Fibroblast of mammary gland (primary cell): ENCODE results near the gene HDAC10.
"Not testable (repeated sequence)": the region's sequence is repeated elsewhere in the genome, so short reads cannot be mapped to it uniquely, and the experiment has no call there.

Source experiments
- DNase-seq: peaks from one replicate; pipeline ENCODE4 v3.0.0-alpha.2; 2010; ENCODE audit warnings: low read depth
- H3K4me3 ChIP-seq: 2 replicates; pipeline ENCODE4 v1.5.1; 2011; ENCODE audit warnings: low read depth, mild to moderate bottlenecking, low read length, moderate library complexity; ENCODE audit not compliant: control insufficient read depth
- TF ChIP-seq, protein P1 (sequence below): conservative IDR thresholded peaks from 2 replicates; pipeline ENCODE4 v1.5.1; 2011; ENCODE audit warnings: low read depth, low read length, inconsistent platforms; ENCODE audit not compliant: control insufficient read depth, insufficient read depth

Gene HDAC10

DNA sequence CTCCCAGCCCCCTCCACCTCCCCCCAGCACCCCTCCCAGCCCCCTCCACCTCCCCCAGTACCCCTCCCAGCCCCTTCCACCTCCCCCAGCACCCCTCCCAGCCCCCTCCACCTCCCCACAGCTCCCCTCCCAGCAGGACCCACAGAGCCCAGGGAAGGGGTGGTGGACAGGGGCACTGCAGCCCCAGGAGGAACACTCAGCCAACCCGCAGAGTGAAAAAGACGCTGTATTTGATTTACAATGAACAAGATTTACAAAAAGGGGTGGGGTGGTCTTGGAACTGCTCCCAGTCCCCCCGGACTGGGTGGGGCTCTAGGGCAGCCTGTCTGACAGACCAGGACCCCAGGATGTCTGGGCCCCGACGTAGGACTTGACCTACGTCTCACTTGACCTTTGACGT lies 23.7 kb upstream of the HDAC10 start:
- DNase-seq, result no peak
- TF ChIP-seq, protein P1, sequence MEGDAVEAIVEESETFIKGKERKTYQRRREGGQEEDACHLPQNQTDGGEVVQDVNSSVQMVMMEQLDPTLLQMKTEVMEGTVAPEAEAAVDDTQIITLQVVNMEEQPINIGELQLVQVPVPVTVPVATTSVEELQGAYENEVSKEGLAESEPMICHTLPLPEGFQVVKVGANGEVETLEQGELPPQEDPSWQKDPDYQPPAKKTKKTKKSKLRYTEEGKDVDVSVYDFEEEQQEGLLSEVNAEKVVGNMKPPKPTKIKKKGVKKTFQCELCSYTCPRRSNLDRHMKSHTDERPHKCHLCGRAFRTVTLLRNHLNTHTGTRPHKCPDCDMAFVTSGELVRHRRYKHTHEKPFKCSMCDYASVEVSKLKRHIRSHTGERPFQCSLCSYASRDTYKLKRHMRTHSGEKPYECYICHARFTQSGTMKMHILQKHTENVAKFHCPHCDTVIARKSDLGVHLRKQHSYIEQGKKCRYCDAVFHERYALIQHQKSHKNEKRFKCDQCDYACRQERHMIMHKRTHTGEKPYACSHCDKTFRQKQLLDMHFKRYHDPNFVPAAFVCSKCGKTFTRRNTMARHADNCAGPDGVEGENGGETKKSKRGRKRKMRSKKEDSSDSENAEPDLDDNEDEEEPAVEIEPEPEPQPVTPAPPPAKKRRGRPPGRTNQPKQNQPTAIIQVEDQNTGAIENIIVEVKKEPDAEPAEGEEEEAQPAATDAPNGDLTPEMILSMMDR, result no peak
- no peak overlapping the region for H3K4me3 ChIP-seq

- DNase-seq, result peak; percentile 62
- H3K4me3 ChIP-seq, result no peak overlapping the region
- TF ChIP-seq, protein P1, result peak; percentile 29
These were observed 23.2 kb upstream of the HDAC10 start for GRCh38 chr22:50274311-50274710.

DNA sequence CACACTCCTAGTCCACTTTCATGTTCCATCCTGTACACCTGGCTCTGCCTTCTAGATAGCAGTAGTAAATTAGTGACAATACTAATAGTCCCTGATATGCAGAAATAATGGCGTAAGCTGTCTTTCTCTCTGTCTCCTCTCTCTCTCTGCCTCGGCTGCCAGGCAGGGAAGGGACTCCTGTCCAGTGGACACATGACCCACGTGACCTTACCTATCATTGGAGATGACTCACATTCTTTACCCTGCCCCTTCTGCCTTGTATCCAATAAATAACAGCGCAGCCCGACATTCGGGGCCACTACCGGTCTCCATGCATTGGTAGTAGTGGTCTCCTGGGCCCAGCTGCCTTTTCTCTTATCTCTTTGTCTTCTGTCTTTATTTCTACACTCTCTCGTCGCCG lies 22.7 kb upstream of the HDAC10 start:
- H3K4me3 ChIP-seq, DNase-seq: not testable (repeated sequence)

GRCh38 chr22:50273352-50273751 lies 22.3 kb upstream of the HDAC10 start:
- DNase-seq, H3K4me3 ChIP-seq: not testable (repeated sequence)

DNA sequence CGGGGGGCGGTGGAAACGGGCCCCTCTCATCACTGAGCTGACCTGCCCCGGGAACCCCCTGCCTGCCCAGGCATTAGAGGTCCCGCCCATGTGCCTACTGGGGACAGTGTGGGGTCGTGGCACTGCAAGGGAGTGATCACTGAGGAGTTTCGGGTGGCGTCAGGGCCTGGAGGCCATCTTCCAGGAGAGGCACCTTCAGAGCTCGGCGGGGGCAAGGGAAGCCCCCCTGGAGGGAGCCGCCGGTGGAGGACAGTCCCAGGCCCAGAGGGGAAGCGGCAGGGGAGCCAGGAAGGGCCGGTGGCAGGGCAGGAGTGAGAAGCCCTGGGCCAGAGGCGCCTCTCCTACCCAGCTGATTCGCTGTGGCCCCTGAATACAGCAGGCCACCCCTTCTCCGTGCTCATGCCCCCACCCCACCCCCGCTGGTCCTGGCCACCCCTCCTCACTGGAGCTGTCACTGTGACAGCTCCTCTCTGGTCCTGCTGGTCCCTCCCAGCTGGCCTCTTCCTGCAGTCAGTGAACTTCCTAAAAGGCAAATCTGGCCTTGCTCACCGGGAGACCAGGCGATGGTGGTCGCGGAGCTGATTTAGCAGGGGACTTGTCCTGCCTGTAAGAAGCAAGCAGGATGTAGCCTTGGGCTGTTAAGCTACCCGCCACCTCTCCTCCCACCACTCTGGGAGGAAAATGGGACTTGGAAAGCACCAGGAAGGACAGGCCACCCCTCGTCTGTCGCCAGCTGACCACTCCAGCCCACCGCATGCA lies 21.2 kb upstream of the HDAC10 start:
- TF ChIP-seq, protein P1, result no peak
- peak; percentile 17 for DNase-seq
- no peak overlapping the region for H3K4me3 ChIP-seq

- peak overlapping the region; percentile 3 for H3K4me3 ChIP-seq
- TF ChIP-seq, protein P1, result no peak
- peak; percentile 35 for DNase-seq
These were observed 20.5 kb upstream of the HDAC10 start for GRCh38 chr22:50271519-50271970.

- DNase-seq, result peak; percentile 59
- peak overlapping the region; percentile 46 for H3K4me3 ChIP-seq
- TF ChIP-seq, protein P1, result no peak
These were observed 19.8 kb upstream of the HDAC10 start for GRCh38 chr22:50270666-50271394.
